ENCODE data around the gene TMPRSS7.

- TF ChIP-seq POLR2A (IDR thresholded peaks at IDR 0.05) (peak; percentile 65 to 86), CTCF (IDR thresholded peaks at IDR 0.05) (peak in 1 of 6 experiments; percentile 10)
Measured at GRCh38 chr3:112086076-112086854, 51.7 kb downstream of the TMPRSS7 start, which contains the start of gene C3orf52.

Measured in Peyer's patch (tissue), 4 donors.